NCI-H2029 treated with DMSO at 0.1 percent for 48 hours (cell line): ENCODE results near the gene REXO4.
"Not testable (repeated sequence)": the region's sequence is repeated elsewhere in the genome, so short reads cannot be mapped to it uniquely, and the experiment has no call there.

Experiments
- DNase-seq: peaks from one replicate; lab custom pipeline; 2025; lab: John Stamatoyannopoulos, UW

The REXO4 gene

GRCh38 chr9:133451865-133452264 is 34.1 kb upstream of the REXO4 start:
- DNase-seq: not testable (repeated sequence)

- no peak for DNase-seq
These were observed 31.9 kb upstream of the REXO4 start for GRCh38 chr9:133449760-133450159.

GRCh38 chr9:133448487-133448972 is 30.7 kb upstream of the REXO4 start:
- DNase-seq: no peak

- DNase-seq: no peak
These were observed 27.6 kb upstream of the REXO4 start for GRCh38 chr9:133445293-133445969.

GRCh38 chr9:133443982-133444381 is 26.2 kb upstream of the REXO4 start:
- DNase-seq: no peak

GRCh38 chr9:133443248-133443647 is 25.4 kb upstream of the REXO4 start:
- no peak for DNase-seq

GRCh38 chr9:133441571-133441970 is 23.8 kb upstream of the REXO4 start:
- no peak for DNase-seq

GRCh38 chr9:133440874-133441273 is 23.1 kb upstream of the REXO4 start:
- DNase-seq: no peak

GRCh38 chr9:133439337-133439736 is 21.5 kb upstream of the REXO4 start:
- DNase-seq: no peak

- DNase-seq: no peak
These were observed 20.1 kb upstream of the REXO4 start for GRCh38 chr9:133437753-133438531.

GRCh38 chr9:133436681-133437080 is 18.9 kb upstream of the REXO4 start:
- DNase-seq: no peak

- DNase-seq: no peak
These were observed 15.6 kb upstream of the REXO4 start for GRCh38 chr9:133433351-133433843.

- DNase-seq: no peak
These were observed 12.4 kb upstream of the REXO4 start for GRCh38 chr9:133430244-133430643.

GRCh38 chr9:133429641-133430161 is 11.9 kb upstream of the REXO4 start:
- no peak for DNase-seq

- DNase-seq: no peak
These were observed 11.4 kb upstream of the REXO4 start for GRCh38 chr9:133429214-133429613.

GRCh38 chr9:133428617-133429101 is 10.8 kb upstream of the REXO4 start:
- no peak for DNase-seq

GRCh38 chr9:133427658-133428348 is 10.0 kb upstream of the REXO4 start:
- no peak for DNase-seq

GRCh38 chr9:133426011-133426410 is 8.2 kb upstream of the REXO4 start:
- DNase-seq: no peak

GRCh38 chr9:133425049-133425632 is 7.3 kb upstream of the REXO4 start:
- no peak for DNase-seq

- no peak for DNase-seq
These were observed 6.4 kb upstream of the REXO4 start for GRCh38 chr9:133424187-133424586.

- no peak for DNase-seq
These were observed 5.4 kb upstream of the REXO4 start for GRCh38 chr9:133423216-133423615.
